Measurements from ENCODE around the gene BTRC. TPM values are rescaled to one million over a fixed set of nuclear protein-coding genes. Genes with fewer than 3 reads are reported as not detected.
"Not testable (repeated sequence)": the region's sequence is repeated elsewhere in the genome, so short reads cannot be mapped to it uniquely, and the experiment has no call there.

BTRC gene
- total RNA-seq, 1 donor from 2014 or later = 28.6 TPM

DNA sequence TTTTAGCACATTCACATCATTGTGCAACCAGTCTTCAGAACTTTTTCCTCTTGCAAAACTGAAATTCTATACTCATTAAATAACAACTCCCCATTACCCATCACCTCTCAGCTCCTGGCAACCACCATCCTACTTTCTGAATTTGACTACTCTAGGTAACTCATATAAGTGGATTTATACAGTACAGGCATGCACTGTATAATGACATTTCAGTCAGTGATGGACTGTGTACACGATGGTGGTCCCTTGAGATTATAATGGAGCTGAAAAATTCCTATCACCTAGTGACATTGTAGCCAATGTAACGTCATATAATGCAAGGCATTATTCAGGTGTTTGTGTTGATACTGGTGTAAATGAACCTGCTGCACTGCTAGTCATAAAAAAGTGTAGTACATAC is 60.1 kb downstream of the BTRC start:
- TF ChIP-seq, protein P1, sequence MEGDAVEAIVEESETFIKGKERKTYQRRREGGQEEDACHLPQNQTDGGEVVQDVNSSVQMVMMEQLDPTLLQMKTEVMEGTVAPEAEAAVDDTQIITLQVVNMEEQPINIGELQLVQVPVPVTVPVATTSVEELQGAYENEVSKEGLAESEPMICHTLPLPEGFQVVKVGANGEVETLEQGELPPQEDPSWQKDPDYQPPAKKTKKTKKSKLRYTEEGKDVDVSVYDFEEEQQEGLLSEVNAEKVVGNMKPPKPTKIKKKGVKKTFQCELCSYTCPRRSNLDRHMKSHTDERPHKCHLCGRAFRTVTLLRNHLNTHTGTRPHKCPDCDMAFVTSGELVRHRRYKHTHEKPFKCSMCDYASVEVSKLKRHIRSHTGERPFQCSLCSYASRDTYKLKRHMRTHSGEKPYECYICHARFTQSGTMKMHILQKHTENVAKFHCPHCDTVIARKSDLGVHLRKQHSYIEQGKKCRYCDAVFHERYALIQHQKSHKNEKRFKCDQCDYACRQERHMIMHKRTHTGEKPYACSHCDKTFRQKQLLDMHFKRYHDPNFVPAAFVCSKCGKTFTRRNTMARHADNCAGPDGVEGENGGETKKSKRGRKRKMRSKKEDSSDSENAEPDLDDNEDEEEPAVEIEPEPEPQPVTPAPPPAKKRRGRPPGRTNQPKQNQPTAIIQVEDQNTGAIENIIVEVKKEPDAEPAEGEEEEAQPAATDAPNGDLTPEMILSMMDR (IDR thresholded peaks at IDR 0.05) = no peak
- peaks cover 11% of the 10 kb centered on the region for H3K9me3 Mint-ChIP-seq (ENCODE audit: low read depth)
- no peaks in the 10 kb centered on the region for H3K27me3 Mint-ChIP-seq (ENCODE audit: low read depth)
- no peak for DNase-seq (ENCODE audit: low spot score)
- peaks cover 10% of the 10 kb centered on the region for H3K36me3 Mint-ChIP-seq (ENCODE audit: low read depth)
- H3K27ac Mint-ChIP-seq (ENCODE audit: unreplicated experiment) = no peak overlapping the region
- peaks cover 11% of the 10 kb centered on the region for H3K4me1 Mint-ChIP-seq (ENCODE audit: low read depth)
- H3K4me3 Mint-ChIP-seq (ENCODE audit: unreplicated experiment) = no peak overlapping the region

DNA sequence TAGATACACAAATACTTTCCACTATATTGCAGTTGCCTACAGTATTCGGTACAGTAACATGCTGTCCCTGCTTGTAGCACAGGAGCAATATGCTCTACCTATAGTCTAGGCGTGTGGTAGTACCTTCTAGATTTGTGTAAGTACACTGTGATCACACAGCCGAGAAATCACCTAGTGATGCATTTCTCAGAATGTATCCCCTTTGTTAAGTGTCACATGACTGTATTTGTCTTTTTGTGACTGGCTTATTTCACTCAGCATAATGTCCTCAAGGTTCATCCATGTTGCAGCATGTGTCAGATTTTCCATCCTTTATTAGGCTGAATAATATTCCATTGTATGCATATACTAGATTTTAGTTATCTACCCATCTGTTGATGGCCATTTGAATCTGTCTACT is 61.9 kb downstream of the BTRC start:
- Mint-ChIP-seq H3K27ac (ENCODE audit: unreplicated experiment) (no peak overlapping the region), H3K4me3 (ENCODE audit: unreplicated experiment) (no peak overlapping the region), H3K9me3 (ENCODE audit: low read depth) (peaks cover 11% of the 10 kb centered on the region), H3K4me1 (ENCODE audit: low read depth) (peaks cover 11% of the 10 kb centered on the region), H3K36me3 (ENCODE audit: low read depth) (peaks cover 4% of the 10 kb centered on the region), H3K27me3 (ENCODE audit: low read depth) (no peaks in the 10 kb centered on the region)
- no peak for DNase-seq (ENCODE audit: low spot score)
- TF ChIP-seq, protein P1 (IDR thresholded peaks at IDR 0.05) = no peak

DNA sequence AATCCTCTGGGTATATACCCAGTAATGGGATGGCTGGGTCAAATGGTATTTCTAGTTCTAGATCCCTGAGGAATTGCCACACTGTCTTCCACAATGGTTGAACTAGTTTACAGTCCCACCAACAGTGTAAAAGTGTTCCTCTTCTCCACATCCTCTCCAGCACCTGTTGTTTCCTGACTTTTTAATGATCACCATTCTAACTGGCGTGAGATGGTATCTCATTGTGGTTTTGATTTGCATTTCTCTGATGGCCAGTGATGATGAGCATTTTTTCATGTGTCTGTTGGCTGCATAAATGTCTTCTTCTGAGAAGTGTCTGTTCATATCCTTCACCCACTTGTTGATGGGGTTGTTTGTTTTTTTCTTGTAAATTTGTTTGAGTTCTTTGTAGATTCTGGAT is 68.0 kb downstream of the BTRC start:
- not testable (repeated sequence) for H3K36me3 Mint-ChIP-seq (ENCODE audit: low read depth); H3K27me3 Mint-ChIP-seq (ENCODE audit: low read depth); H3K4me1 Mint-ChIP-seq (ENCODE audit: low read depth); DNase-seq (ENCODE audit: low spot score); H3K27ac Mint-ChIP-seq (ENCODE audit: unreplicated experiment); H3K9me3 Mint-ChIP-seq (ENCODE audit: low read depth); H3K4me3 Mint-ChIP-seq (ENCODE audit: unreplicated experiment)

DNA sequence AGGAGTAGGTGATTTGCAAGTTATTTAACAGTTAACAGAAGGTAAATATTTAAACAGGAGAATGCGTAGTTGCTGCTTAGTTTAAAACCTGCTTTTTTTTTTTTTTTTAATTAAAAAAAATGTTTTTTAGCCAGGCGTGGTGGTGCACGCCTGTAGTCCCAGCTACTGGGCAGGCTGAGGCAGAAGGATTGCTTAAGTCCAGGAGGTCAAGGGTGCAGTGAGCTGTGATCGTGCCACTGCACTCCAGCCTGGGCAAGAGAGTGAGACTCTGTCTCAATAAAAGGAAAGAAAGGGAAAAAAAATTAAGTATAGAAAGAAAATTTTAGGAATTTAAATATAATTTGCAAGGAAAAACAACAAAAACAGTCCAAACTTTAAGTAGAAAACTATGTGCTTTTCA is 71.6 kb downstream of the BTRC start:
- Mint-ChIP-seq H3K4me1 (ENCODE audit: low read depth) (no peaks in the 10 kb centered on the region), H3K4me3 (ENCODE audit: unreplicated experiment) (no peak overlapping the region), H3K27me3 (ENCODE audit: low read depth) (no peaks in the 10 kb centered on the region), H3K27ac (ENCODE audit: unreplicated experiment) (no peak overlapping the region), H3K9me3 (ENCODE audit: low read depth) (no peaks in the 10 kb centered on the region), H3K36me3 (ENCODE audit: low read depth) (no peaks in the 10 kb centered on the region)
- TF ChIP-seq, protein P1 (IDR thresholded peaks at IDR 0.05) = no peak
- DNase-seq (ENCODE audit: low spot score) = no peak

DNA sequence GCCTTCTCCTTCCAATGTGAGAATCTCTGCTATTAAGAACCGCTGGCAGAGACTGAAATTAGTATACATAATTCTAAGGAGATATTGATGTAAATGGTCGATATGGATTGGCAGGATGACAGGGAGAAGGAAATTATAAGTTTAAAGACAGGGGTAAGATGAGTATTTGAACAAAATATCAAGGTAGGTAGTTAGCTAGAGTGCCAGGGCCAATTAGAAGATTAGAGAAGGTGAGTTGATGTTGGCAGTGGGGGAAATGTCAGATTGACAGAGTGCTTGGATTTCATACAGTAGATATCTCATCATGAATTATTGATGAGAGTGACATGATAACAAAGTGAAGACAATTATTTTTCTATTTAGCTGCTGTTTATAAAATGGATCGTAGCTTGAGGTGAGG is 74.1 kb downstream of the BTRC start:
- TF ChIP-seq, protein P1 (IDR thresholded peaks at IDR 0.05) = no peak
- H3K4me3 Mint-ChIP-seq (ENCODE audit: unreplicated experiment) = no peak overlapping the region

DNA sequence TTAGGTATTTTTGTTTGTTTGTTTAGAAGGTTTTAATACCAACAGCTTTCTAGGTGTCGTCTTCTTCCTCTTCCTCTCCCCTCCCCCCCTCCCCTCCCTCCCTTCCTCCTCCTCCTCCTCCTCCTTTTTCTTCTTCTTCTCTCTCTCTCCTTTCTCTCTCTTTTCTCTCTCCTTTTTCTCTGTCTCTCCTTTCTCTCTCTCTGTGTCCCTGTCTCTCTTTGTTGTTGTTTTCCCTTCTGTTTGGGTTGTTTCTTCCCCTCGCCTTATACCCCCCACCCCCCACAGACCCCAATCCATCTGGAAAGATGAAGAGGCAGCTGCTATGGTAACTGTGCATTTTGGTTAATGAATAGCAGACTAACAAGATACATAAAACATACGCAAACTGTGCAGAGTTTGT is 75.5 kb downstream of the BTRC start:
- H3K36me3 Mint-ChIP-seq (ENCODE audit: low read depth) = no peaks in the 10 kb centered on the region

More for the DNA sequence above, 74.1 kb downstream of the BTRC start:
- DNase-seq (ENCODE audit: low spot score) = no peak
- no peak overlapping the region for H3K27ac Mint-ChIP-seq (ENCODE audit: unreplicated experiment)
- no peaks in the 10 kb centered on the region for H3K9me3 Mint-ChIP-seq (ENCODE audit: low read depth)
- H3K36me3 Mint-ChIP-seq (ENCODE audit: low read depth) = no peaks in the 10 kb centered on the region
- H3K27me3 Mint-ChIP-seq (ENCODE audit: low read depth) = no peaks in the 10 kb centered on the region
- no peaks in the 10 kb centered on the region for H3K4me1 Mint-ChIP-seq (ENCODE audit: low read depth)

More for the DNA sequence above, 75.5 kb downstream of the BTRC start:
- TF ChIP-seq, protein P1 (IDR thresholded peaks at IDR 0.05) = no peak
- Mint-ChIP-seq H3K4me1 (ENCODE audit: low read depth) (no peaks in the 10 kb centered on the region), H3K27me3 (ENCODE audit: low read depth) (no peaks in the 10 kb centered on the region), H3K9me3 (ENCODE audit: low read depth) (no peaks in the 10 kb centered on the region), H3K27ac (ENCODE audit: unreplicated experiment) (no peak overlapping the region), H3K4me3 (ENCODE audit: unreplicated experiment) (no peak overlapping the region)
- DNase-seq (ENCODE audit: low spot score) = no peak

Data from chondrocyte (in vitro differentiated cells).